Measurements from ENCODE around the gene CAPN7. TPM values are rescaled to one million over a fixed set of nuclear protein-coding genes. Genes with fewer than 3 reads are reported as not detected.

Gene CAPN7
- total RNA-seq, 1 experiment from 2014 or later, result 25.2 TPM

DNA sequence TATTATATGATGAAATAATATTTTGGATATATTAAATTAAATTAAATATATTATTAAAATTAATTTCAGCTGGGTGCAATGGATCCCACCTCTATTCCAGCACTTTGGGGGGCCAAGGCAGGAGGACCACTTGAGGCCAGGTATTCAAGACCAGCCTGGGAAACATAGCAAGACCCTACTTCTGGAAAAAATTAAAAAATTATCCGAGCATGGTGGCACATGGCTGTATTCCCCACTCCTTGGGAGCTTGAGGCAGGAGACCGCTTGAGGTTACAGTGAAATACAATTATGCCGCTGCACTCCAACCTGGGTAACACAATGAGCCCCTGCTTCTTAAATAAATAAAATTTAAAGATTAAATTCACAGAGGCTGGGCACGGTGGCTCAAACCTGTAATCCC is 65.0 kb downstream of the CAPN7 start:
- H3K4ac ChIP-seq (ENCODE audit: low read depth, low read length), result no peak overlapping the region
- no peak overlapping the region for H2BK20ac ChIP-seq (ENCODE audit: low read depth, low read length, poor library complexity, severe bottlenecking)
- no peak for DNase-seq
- no peaks in the 10 kb centered on the region for H3K23me2 ChIP-seq (ENCODE audit: insufficient read length, low read depth, low read length, poor library complexity, severe bottlenecking)
- H2BK120ac ChIP-seq (ENCODE audit: low read depth, low read length, poor library complexity, severe bottlenecking), result no peak overlapping the region
- H2BK5ac ChIP-seq (ENCODE audit: insufficient read length, low read length), result no peak overlapping the region
- H3K9me3 Mint-ChIP-seq, result no peaks in the 10 kb centered on the region
- no peak overlapping the region for H3K9ac ChIP-seq (ENCODE audit: extremely low read depth, insufficient read length, low read length)
- H3K79me2 ChIP-seq (ENCODE audit: insufficient read depth, low read length), result no peaks in the 10 kb centered on the region
- no CpG with 5 or more reads among the region's 4 CpGs for WGBS (ENCODE audit: extremely low coverage, insufficient read length, low lambda C conversion rate)
- H4K20me1 ChIP-seq (ENCODE audit: control insufficient read depth, insufficient read depth, insufficient read length), result no peaks in the 10 kb centered on the region
- no peaks in the 10 kb centered on the region for H3K79me1 ChIP-seq (ENCODE audit: insufficient read depth, low read depth, low read length, poor library complexity, severe bottlenecking)
- no peak overlapping the region for H2AFZ ChIP-seq (ENCODE audit: low read length)
- H2AK5ac ChIP-seq (ENCODE audit: insufficient read length, low read length), result no peak overlapping the region
- no peak overlapping the region for H4K8ac ChIP-seq (replicated peaks; ENCODE audit: insufficient read length, low read depth, low read length)
- no peak overlapping the region for H3K56ac ChIP-seq (ENCODE audit: insufficient read length, low read depth, low read length)
- H3K14ac ChIP-seq (ENCODE audit: insufficient read depth, low read length), result no peak overlapping the region
- H3K18ac ChIP-seq (ENCODE audit: insufficient read length, low read depth, low read length), result no peak overlapping the region
- H3K4me1 Mint-ChIP-seq, result peaks cover 3 to 11% of the 10 kb centered on the region in 2 experiments; a peak in 3 of 4 replicates
- no peak overlapping the region for H3K27ac ChIP-seq (ENCODE audit: insufficient read length, low read depth, low read length)
- H3K36me3 Mint-ChIP-seq (ENCODE audit: insufficient read depth in 1 of 3, low read depth in 3 of 3), result no peaks in the 10 kb centered on the region
- no peaks in the 10 kb centered on the region for H3K27me3 ChIP-seq (ENCODE audit: insufficient read depth, low read length)
- no peak overlapping the region for H2BK12ac ChIP-seq (ENCODE audit: insufficient read length, low read depth, low read length)
- no peak overlapping the region for H3K4me2 ChIP-seq (ENCODE audit: insufficient read depth, insufficient read length, low read length)
- no peak overlapping the region for H3K4me3 Mint-ChIP-seq
- TF ChIP-seq, protein P1, sequence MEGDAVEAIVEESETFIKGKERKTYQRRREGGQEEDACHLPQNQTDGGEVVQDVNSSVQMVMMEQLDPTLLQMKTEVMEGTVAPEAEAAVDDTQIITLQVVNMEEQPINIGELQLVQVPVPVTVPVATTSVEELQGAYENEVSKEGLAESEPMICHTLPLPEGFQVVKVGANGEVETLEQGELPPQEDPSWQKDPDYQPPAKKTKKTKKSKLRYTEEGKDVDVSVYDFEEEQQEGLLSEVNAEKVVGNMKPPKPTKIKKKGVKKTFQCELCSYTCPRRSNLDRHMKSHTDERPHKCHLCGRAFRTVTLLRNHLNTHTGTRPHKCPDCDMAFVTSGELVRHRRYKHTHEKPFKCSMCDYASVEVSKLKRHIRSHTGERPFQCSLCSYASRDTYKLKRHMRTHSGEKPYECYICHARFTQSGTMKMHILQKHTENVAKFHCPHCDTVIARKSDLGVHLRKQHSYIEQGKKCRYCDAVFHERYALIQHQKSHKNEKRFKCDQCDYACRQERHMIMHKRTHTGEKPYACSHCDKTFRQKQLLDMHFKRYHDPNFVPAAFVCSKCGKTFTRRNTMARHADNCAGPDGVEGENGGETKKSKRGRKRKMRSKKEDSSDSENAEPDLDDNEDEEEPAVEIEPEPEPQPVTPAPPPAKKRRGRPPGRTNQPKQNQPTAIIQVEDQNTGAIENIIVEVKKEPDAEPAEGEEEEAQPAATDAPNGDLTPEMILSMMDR (conservative IDR thresholded peaks at IDR 0.05), result no peak
- H4K91ac ChIP-seq (ENCODE audit: insufficient read length, low read depth, low read length), result no peak overlapping the region
- no peaks in the 10 kb centered on the region for H3K9me3 ChIP-seq (ENCODE audit: control insufficient read depth, low read depth, low read length)
- no peak overlapping the region for H4K5ac ChIP-seq (ENCODE audit: insufficient read length, low read depth, low read length)
- no peak overlapping the region for H3K23ac ChIP-seq (ENCODE audit: insufficient read length, low read depth, low read length)
- H2BK15ac ChIP-seq (ENCODE audit: low read depth, low read length), result no peak overlapping the region
- no peak overlapping the region for H3K27ac Mint-ChIP-seq
- no peaks in the 10 kb centered on the region for H3K27me3 Mint-ChIP-seq (ENCODE audit: low read depth)
- H3T11ph ChIP-seq (ENCODE audit: low read length), result no peak overlapping the region
- no peaks in the 10 kb centered on the region for H3K4me1 ChIP-seq (ENCODE audit: insufficient read depth, low read length)
